Measurements from ENCODE around the gene ACSS1.

The ACSS1 gene

GRCh38 chr20:24991897-24992486 is 65.9 kb downstream of the ACSS1 start:
- DNase-seq = peak; percentile 39

GRCh38 chr20:24990810-24991252 is 67.1 kb downstream of the ACSS1 start:
- no peak for DNase-seq

- DNase-seq = no peak
Observed at GRCh38 chr20:24989162-24989561, 68.8 kb downstream of the ACSS1 start.

- no peak for DNase-seq
Observed at GRCh38 chr20:24987873-24988835, 69.8 kb downstream of the ACSS1 start.

- no peak for DNase-seq
Observed at GRCh38 chr20:24987244-24987643, 70.7 kb downstream of the ACSS1 start.

- DNase-seq = no peak
Observed at GRCh38 chr20:24986436-24987015, 71.4 kb downstream of the ACSS1 start.

GRCh38 chr20:24985802-24986201 is 72.1 kb downstream of the ACSS1 start:
- DNase-seq = no peak

- no peak for DNase-seq
Observed at GRCh38 chr20:24984961-24985640, 72.8 kb downstream of the ACSS1 start.

GRCh38 chr20:24983896-24984295 is 74.0 kb downstream of the ACSS1 start:
- no peak for DNase-seq

GRCh38 chr20:24981790-24982189 is 76.1 kb downstream of the ACSS1 start:
- DNase-seq = no peak

GRCh38 chr20:24981282-24981681 is 76.7 kb downstream of the ACSS1 start:
- DNase-seq = no peak

GRCh38 chr20:24980291-24981053 is 77.5 kb downstream of the ACSS1 start:
- no peak for DNase-seq

- DNase-seq = no peak
Observed at GRCh38 chr20:24979036-24979960, 78.6 kb downstream of the ACSS1 start.

GRCh38 chr20:24978513-24978912 is 79.4 kb downstream of the ACSS1 start:
- no peak for DNase-seq

- no peak for DNase-seq
Observed at GRCh38 chr20:24977797-24978196, 80.1 kb downstream of the ACSS1 start.

- no peak for DNase-seq
Observed at GRCh38 chr20:24977336-24977735, 80.6 kb downstream of the ACSS1 start.

GRCh38 chr20:24972341-24972740 is 85.6 kb downstream of the ACSS1 start:
- no peak for DNase-seq

- no peak for DNase-seq
Observed at GRCh38 chr20:24971376-24972101, 86.4 kb downstream of the ACSS1 start.

- no peak for DNase-seq
Observed at GRCh38 chr20:24970754-24971153, 87.2 kb downstream of the ACSS1 start.

GRCh38 chr20:24970030-24970553 is 87.8 kb downstream of the ACSS1 start:
- no peak for DNase-seq
